GM12875 (cell line): Measurements from ENCODE around the gene TMIGD2.

ENCODE experiments used
- H3K4me3 ChIP-seq: one replicate; pipeline ENCODE4 v1.5.1; 2011; ENCODE audit warnings: low read depth, low read length, control low read depth
- CTCF ChIP-seq: IDR thresholded peaks from 2 replicates; pipeline ENCODE4 v1.5.1; 2011; ENCODE audit warnings: low read depth, mild to moderate bottlenecking, control low read depth, inconsistent platforms, low read length, moderate library complexity, borderline replicate concordance; ENCODE audit not compliant: insufficient read depth

The TMIGD2 gene

GRCh38 chr19:4267901-4268815 lies 34.0 kb downstream of the TMIGD2 start:
- no peak for TF ChIP-seq CTCF
- H3K4me3 ChIP-seq, result no peak overlapping the region

- peak; percentile 80 for TF ChIP-seq CTCF
- H3K4me3 ChIP-seq, result no peak overlapping the region
These were observed 34.9 kb downstream of the TMIGD2 start for GRCh38 chr19:4267101-4267900.

GRCh38 chr19:4266253-4267000 lies 35.8 kb downstream of the TMIGD2 start:
- no peak for TF ChIP-seq CTCF
- no peak overlapping the region for H3K4me3 ChIP-seq

GRCh38 chr19:4264812-4265211 lies 37.4 kb downstream of the TMIGD2 start:
- no peak overlapping the region for H3K4me3 ChIP-seq
- TF ChIP-seq CTCF, result no peak

- no peak for TF ChIP-seq CTCF
- H3K4me3 ChIP-seq, result no peak overlapping the region
These were observed 41.5 kb downstream of the TMIGD2 start for GRCh38 chr19:4260613-4261191.

- TF ChIP-seq CTCF, result no peak
- no peak overlapping the region for H3K4me3 ChIP-seq
These were observed 44.0 kb downstream of the TMIGD2 start for GRCh38 chr19:4258181-4258580.
